SU-DHL-6 (cell line): ENCODE measurements around the gene KCNIP3.

Experiments used
- EZH2phosphoT487 ChIP-seq: fragments of 200-600 bp; sonication (generic), shearing (Covaris generic); conservative IDR thresholded peaks from 2 replicates; pipeline ENCODE4 v1.6.1; 2018; ENCODE audit warnings: mild to moderate bottlenecking, antibody characterized with exemption, low read length, moderate library complexity, mixed read lengths
- TF ChIP-seq, protein P1 (sequence below): fragments of 200-600 bp; sonication (generic); IDR thresholded peaks from one replicate; pipeline ENCODE4 v1.5.1; 2017; ENCODE audit warnings: antibody characterized with exemption, mild to moderate bottlenecking, low read length, moderate library complexity; ENCODE audit not compliant: insufficient read depth, poor library complexity, severe bottlenecking

DNA sequence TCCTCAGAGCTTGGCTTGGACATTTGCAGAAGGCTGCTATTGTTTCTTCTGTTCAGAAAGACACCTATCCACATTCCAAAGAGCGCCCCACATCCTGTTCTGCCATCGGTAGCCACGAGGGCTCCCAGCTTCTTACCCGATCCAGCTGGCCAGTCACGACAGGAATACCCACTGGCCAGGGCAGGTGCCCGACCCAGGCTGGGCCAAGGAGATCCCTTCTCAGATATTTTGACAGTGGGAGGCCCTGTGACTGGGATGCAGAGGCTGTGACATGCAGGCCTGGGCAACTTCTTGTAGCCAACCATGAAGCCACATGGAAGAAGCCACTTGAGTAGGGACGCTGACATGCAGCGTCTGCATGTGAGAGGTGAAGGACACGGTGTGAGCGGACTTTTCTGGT lies 34.5 kb downstream of the KCNIP3 start:
- TF ChIP-seq EZH2phosphoT487 = no peak
- TF ChIP-seq, protein P1, sequence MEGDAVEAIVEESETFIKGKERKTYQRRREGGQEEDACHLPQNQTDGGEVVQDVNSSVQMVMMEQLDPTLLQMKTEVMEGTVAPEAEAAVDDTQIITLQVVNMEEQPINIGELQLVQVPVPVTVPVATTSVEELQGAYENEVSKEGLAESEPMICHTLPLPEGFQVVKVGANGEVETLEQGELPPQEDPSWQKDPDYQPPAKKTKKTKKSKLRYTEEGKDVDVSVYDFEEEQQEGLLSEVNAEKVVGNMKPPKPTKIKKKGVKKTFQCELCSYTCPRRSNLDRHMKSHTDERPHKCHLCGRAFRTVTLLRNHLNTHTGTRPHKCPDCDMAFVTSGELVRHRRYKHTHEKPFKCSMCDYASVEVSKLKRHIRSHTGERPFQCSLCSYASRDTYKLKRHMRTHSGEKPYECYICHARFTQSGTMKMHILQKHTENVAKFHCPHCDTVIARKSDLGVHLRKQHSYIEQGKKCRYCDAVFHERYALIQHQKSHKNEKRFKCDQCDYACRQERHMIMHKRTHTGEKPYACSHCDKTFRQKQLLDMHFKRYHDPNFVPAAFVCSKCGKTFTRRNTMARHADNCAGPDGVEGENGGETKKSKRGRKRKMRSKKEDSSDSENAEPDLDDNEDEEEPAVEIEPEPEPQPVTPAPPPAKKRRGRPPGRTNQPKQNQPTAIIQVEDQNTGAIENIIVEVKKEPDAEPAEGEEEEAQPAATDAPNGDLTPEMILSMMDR = no peak
